K562 (cell line): ENCODE measurements around the gene OR2W3. TPM values are rescaled to one million over a fixed set of nuclear protein-coding genes. Genes with fewer than 3 reads are reported as not detected.

Source experiments
- ARID1B ChIP-seq: fragments of 450-650 bp; IDR thresholded peaks from 2 replicates; pipeline ENCODE4 v1.6.1; 2016; ENCODE audit warnings: antibody characterized with exemption, mild to moderate bottlenecking, inconsistent platforms
- CAMTA2 ChIP-seq: fragments of 250-450 bp; sonication (Bioruptor Pico); conservative IDR thresholded peaks from 2 replicates; pipeline ENCODE4 v1.5.1; 2022
- GABPA ChIP-seq: fragments of 200-800 bp; sonication (Bioruptor generic); conservative IDR thresholded peaks from 2 replicates; pipeline ENCODE4 v1.6.1; 2016; ENCODE audit warnings: low read depth, missing genetic modification characterization, missing compliant biosample characterization
- GATA2 ChIP-seq: sonication (generic); formaldehyde crosslinking; IDR thresholded peaks from 2 replicates; pipeline ENCODE4 v1.4.0; 2020; ENCODE audit warnings: mild to moderate bottlenecking, missing genetic modification reagents
- HDAC1 ChIP-seq, 2 experiments: fragments of 450-650 bp; IDR thresholded peaks; 2 replicates each; pipeline ENCODE4 v1.6.1; 2016 to 2017; ENCODE audit warnings: inconsistent platforms in 1 of 2, mild to moderate bottlenecking in 1 of 2, moderate library complexity in 1 of 2
- KLF10 ChIP-seq: fragments of 250-450 bp; sonication (Bioruptor Pico); IDR thresholded peaks from 2 replicates; pipeline ENCODE4 v1.6.1; 2021; ENCODE audit warnings: matching md5 sums
- MBD2 ChIP-seq: sonication (generic); IDR thresholded peaks from 2 replicates; pipeline ENCODE4 v1.6.1; 2016; ENCODE audit warnings: low read depth, borderline replicate concordance
- NFYB ChIP-seq: IDR thresholded peaks from 2 replicates; pipeline ENCODE4 v1.6.1; 2011; ENCODE audit warnings: mild to moderate bottlenecking, moderate library complexity; ENCODE audit not compliant: insufficient read length; ENCODE audit errors: extremely low read depth
- NRF1 ChIP-seq, 2 experiments: fragments of 450-650 bp; IDR thresholded peaks in 1 of 2; conservative IDR thresholded peaks in 1 of 2; 2 replicates each; pipeline ENCODE4 v1.6.1; 2014; ENCODE audit warnings: mild to moderate bottlenecking in 2 of 2
- POLR2H ChIP-seq: IDR thresholded peaks from 2 replicates; pipeline ENCODE4 v1.6.1; 2016; ENCODE audit warnings: missing genetic modification characterization, low read depth, mild to moderate bottlenecking, control low read depth, missing compliant biosample characterization, moderate library complexity
- SNRNP70 ChIP-seq: fragments of 200-400 bp; formaldehyde crosslinking; optimal IDR thresholded peaks from 2 replicates; pipeline ENCODE3; 2017; ENCODE audit warnings: low read depth, low read length
- XRCC4 ChIP-seq: IDR thresholded peaks from one replicate; pipeline ENCODE4 v1.6.1; 2011; ENCODE audit not compliant: insufficient read depth, insufficient read length; ENCODE audit errors: extremely low read depth
- ZNF232 ChIP-seq: sonication (generic); formaldehyde crosslinking; IDR thresholded peaks from 2 replicates; pipeline ENCODE4 v1.8.0; 2022; ENCODE audit warnings: mild to moderate bottlenecking, missing genetic modification reagents
- ZNF445 ChIP-seq: fragments of 250-450 bp; sonication (Bioruptor Pico); IDR thresholded peaks from 2 replicates; pipeline ENCODE4 v1.4.0; 2020; ENCODE audit warnings: low read depth, mild to moderate bottlenecking, moderate library complexity
- ZNF830 ChIP-seq: fragments of 250-450 bp; sonication (Bioruptor Pico); IDR thresholded peaks from 2 replicates; pipeline ENCODE4 v1.5.0; 2021; ENCODE audit warnings: mild to moderate bottlenecking
- polyA plus RNA-seq, 8 experiments: library from polyadenylated mRNA; depleted of rRNA in 4 of 8; stranded (reverse) in 5 of 8; unstranded in 3 of 8; fragments of >200 nt; fragmentation: Nextera tagmentation in 2 of 8; fragmentation: Illumina TruSeq in 1 of 8; extraction: Ambion mirVana in 2 of 8; extraction: Trizol in 1 of 8; gene quantifications; 2 replicates each; pipeline versions ENCODE4 v1.2.1 to v1.2.3, GENCODE V29; 2011 to 2014; ENCODE audit warnings: inconsistent platforms in 1 of 8, missing spikeins in 1 of 8
- total RNA-seq, 7 experiments: library from RNA; depleted of rRNA in 6 of 7; stranded (reverse); fragments of >200 nt in 6 of 7; fragmentation: Illumina TruSeq in 2 of 7; extraction: Trizol in 2 of 7; gene quantifications; 2 replicates each; pipeline versions ENCODE4 v1.2.1 to v1.2.3, GENCODE V29; 2011 to 2021; ENCODE audit warnings: low replicate concordance in 1 of 7
- TF ChIP-seq, protein P1 (sequence below): sonication (generic); formaldehyde crosslinking; IDR thresholded peaks from 2 replicates; pipeline ENCODE4 v1.8.1; 2023; ENCODE audit warnings: mild to moderate bottlenecking, missing genetic modification reagents
- TF ChIP-seq, protein P2 (sequence below): fragments of 250-450 bp; sonication (Bioruptor Pico); IDR thresholded peaks from 2 replicates; pipeline ENCODE4 v1.4.0; 2020; ENCODE audit warnings: borderline replicate concordance
- TF ChIP-seq, protein P3 (sequence below): fragments of 250-450 bp; sonication (Bioruptor Pico); IDR thresholded peaks from 2 replicates; pipeline ENCODE4 v1.8.0; 2021; ENCODE audit warnings: moderate library complexity, mild to moderate bottlenecking, inconsistent platforms
- TF ChIP-seq, protein P4 (sequence below): sonication (generic); IDR thresholded peaks from 2 replicates; pipeline ENCODE4 v1.6.1; 2016
- TF ChIP-seq, protein P5 (sequence below): fragments of 450-650 bp; formaldehyde crosslinking; IDR thresholded peaks from 2 replicates; pipeline ENCODE4 v1.4.0; 2020; ENCODE audit warnings: mild to moderate bottlenecking, moderate library complexity

OR2W3 gene
- total and polyA plus RNA-seq, 9 of the 15 experiments (the other 6 are each of a cell fraction or from before 2014, with no cell fraction given) = 0.67 to 7.6 (median 3.7) TPM

DNA sequence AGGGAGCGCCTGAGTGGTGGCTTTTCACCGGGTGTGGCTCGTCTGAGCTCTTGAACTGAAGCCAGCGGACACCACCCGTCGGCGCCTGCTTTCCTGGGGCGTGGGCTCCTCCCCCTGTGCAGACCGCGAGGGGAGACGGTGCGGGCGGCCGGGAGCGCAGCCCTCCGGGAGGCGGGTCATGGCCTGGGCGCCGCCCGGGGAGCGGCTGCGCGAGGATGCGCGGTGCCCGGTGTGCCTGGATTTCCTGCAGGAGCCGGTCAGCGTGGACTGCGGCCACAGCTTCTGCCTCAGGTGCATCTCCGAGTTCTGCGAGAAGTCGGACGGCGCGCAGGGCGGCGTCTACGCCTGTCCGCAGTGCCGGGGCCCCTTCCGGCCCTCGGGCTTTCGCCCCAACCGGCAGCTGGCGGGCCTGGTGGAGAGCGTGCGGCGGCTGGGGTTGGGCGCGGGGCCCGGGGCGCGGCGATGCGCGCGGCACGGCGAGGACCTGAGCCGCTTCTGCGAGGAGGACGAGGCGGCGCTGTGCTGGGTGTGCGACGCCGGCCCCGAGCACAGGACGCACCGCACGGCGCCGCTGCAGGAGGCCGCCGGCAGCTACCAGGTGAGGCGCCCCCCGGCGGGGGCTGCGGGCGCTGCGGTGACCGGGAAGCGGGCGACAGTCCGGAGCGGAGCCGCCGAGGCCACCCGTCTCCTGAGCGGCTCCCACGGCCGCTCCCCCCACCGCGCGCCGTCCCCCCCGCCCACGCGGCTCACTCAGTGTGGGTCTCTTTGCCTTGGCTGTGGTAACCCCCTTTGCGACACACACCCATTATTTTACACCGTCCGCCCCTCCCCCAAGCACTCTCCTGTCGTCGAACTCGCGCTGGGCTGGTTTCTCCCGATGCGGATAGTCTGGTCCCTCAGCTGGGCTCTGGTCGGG is 38.1 kb upstream of the OR2W3 start, which contains the start of gene TRIM58 (continued):
- TF ChIP-seq POLR2H (peak; percentile 56), ARID1B (no peak; the same call in 1 of the 2 replicates), ZNF232 (CRISPR knock-in tag) (no peak), HDAC1 (IDR thresholded peaks at IDR 0.05) (no peak; a peak in 1 of 4 replicates), ZNF445 (no peak), MBD2 (no peak; the same call in 1 of the 2 replicates), CAMTA2 (CRISPR knock-in tag) (no peak), XRCC4 (no peak), KLF10 (no peak), ZNF830 (CRISPR knock-in tag) (0 out of 2 replicates have a peak, but pooled peaks have one; percentile 43), NRF1 (conservative IDR thresholded peaks at IDR 0.05 in 1 of 2, IDR thresholded peaks at IDR 0.05 in 1 of 2) (peak; percentile 89 to 90), NFYB (no peak), SNRNP70 (no peak), GATA2 (no peak), GABPA (tag) (peak; percentile 54)
- TF ChIP-seq, protein P1, sequence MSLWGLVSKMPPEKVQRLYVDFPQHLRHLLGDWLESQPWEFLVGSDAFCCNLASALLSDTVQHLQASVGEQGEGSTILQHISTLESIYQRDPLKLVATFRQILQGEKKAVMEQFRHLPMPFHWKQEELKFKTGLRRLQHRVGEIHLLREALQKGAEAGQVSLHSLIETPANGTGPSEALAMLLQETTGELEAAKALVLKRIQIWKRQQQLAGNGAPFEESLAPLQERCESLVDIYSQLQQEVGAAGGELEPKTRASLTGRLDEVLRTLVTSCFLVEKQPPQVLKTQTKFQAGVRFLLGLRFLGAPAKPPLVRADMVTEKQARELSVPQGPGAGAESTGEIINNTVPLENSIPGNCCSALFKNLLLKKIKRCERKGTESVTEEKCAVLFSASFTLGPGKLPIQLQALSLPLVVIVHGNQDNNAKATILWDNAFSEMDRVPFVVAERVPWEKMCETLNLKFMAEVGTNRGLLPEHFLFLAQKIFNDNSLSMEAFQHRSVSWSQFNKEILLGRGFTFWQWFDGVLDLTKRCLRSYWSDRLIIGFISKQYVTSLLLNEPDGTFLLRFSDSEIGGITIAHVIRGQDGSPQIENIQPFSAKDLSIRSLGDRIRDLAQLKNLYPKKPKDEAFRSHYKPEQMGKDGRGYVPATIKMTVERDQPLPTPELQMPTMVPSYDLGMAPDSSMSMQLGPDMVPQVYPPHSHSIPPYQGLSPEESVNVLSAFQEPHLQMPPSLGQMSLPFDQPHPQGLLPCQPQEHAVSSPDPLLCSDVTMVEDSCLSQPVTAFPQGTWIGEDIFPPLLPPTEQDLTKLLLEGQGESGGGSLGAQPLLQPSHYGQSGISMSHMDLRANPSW (CRISPR knock-in tag) = no peak; the same call in 1 of the 2 replicates
- TF ChIP-seq, protein P2, sequence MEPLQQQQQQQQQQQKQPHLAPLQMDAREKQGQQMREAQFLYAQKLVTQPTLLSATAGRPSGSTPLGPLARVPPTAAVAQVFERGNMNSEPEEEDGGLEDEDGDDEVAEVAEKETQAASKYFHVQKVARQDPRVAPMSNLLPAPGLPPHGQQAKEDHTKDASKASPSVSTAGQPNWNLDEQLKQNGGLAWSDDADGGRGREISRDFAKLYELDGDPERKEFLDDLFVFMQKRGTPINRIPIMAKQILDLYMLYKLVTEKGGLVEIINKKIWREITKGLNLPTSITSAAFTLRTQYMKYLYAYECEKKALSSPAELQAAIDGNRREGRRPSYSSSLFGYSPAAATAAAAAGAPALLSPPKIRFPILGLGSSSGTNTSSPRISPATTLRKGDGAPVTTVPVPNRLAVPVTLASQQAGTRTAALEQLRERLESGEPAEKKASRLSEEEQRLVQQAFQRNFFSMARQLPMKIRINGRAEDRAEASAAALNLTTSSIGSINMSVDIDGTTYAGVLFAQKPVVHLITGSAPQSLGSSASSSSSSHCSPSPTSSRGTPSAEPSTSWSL = no peak
- TF ChIP-seq, protein P3, sequence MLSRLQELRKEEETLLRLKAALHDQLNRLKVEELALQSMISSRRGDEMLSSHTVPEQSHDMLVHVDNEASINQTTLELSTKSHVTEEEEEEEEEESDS (CRISPR knock-in tag) = no peak
- TF ChIP-seq, protein P4, sequence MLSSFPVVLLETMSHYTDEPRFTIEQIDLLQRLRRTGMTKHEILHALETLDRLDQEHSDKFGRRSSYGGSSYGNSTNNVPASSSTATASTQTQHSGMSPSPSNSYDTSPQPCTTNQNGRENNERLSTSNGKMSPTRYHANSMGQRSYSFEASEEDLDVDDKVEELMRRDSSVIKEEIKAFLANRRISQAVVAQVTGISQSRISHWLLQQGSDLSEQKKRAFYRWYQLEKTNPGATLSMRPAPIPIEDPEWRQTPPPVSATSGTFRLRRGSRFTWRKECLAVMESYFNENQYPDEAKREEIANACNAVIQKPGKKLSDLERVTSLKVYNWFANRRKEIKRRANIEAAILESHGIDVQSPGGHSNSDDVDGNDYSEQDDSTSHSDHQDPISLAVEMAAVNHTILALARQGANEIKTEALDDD = no peak
- TF ChIP-seq, protein P5, sequence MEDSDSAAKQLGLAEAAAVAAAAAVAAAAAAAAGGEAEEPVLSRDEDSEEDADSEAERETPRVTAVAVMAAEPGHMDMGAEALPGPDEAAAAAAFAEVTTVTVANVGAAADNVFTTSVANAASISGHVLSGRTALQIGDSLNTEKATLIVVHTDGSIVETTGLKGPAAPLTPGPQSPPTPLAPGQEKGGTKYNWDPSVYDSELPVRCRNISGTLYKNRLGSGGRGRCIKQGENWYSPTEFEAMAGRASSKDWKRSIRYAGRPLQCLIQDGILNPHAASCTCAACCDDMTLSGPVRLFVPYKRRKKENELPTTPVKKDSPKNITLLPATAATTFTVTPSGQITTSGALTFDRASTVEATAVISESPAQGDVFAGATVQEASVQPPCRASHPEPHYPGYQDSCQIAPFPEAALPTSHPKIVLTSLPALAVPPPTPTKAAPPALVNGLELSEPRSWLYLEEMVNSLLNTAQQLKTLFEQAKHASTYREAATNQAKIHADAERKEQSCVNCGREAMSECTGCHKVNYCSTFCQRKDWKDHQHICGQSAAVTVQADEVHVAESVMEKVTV = no peak
